NCI-H2029 treated with DMSO at 0.1 percent for 48 hours (cell line): ENCODE data around the gene HSBP1L1.
"Not testable (repeated sequence)": the region's sequence is repeated elsewhere in the genome, so short reads cannot be mapped to it uniquely, and the experiment has no call there.

Source experiments
- DNase-seq: peaks from one replicate; lab custom pipeline; 2025; lab: John Stamatoyannopoulos, UW

The HSBP1L1 gene

DNA sequence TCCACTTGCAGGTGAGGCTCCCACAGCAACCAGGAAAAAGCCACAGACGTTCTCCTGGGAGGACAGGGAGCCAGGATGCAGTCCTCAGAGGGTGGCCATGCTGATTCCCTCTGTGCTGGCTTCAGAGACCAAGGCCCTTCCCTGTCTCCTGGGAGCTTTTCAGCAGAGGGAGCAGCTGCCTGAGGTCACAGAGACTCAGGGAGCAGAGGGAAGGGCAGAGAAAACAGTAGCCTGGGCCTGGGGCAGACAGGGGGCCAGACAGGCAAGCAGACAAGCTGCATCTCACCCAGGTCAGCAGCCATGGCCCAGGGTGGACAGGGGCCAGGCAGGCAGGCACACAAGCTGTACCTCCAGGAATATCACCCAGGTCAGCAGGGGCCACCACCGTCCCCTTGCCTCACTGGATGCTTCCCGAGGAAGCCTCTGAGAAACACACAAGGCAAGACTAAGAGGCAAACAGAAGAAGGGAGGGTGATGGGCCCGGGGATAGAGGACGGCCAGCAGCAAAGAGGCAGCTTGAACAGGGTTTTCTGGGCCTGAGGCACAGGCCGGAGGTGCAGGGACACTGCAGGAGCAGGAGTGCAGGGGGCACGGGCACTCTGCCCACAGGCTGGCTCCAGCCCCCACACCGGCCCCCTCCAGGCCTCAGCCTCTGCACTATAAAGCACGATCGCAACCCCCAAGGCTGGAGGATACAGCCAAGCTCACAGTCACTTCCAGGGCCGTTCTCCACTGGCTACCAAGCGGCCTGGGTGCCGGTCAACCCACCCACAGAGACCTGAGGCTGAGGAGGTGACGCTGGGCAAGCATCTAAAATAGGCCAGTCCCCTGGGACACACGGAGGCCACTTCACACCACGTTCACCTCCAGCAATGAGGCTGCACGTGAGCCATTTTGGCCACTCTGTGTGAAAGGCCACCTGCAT is 19.1 kb upstream of the HSBP1L1 start:
- DNase-seq, result no peak

DNA sequence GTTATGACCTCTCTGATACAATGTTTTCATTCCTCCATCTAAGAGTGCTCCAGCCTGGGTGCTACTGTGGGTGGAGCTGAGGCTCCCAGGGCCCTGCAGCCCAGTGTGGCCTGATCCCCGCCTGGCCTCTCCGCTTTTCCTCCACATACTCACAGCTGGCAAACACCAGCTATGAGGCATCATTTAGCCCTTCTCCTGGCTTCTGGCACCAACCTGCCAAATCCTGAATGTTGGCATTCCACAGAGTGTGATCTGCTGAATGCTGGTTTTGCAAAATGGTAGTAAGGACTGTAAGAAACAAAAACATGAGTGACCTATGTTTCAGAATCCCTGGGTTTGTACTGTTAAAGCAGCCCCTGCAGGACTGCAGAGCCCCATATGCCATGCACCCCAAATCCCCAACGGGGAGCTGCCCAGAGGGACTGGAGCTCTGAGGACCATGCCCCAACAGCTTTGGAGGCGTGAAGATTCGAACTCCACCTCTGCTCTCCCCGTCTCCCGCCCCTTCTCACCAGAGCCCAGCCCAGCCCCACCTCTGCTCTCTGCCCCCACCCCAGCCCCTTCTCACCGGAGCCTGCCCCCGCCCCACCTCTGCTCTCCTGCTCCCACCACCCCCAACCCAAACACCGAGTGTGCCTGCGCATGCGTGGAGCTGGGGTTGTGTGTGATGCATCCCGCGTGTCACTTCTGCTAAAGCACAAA is 17.2 kb upstream of the HSBP1L1 start:
- DNase-seq, result no peak

DNA sequence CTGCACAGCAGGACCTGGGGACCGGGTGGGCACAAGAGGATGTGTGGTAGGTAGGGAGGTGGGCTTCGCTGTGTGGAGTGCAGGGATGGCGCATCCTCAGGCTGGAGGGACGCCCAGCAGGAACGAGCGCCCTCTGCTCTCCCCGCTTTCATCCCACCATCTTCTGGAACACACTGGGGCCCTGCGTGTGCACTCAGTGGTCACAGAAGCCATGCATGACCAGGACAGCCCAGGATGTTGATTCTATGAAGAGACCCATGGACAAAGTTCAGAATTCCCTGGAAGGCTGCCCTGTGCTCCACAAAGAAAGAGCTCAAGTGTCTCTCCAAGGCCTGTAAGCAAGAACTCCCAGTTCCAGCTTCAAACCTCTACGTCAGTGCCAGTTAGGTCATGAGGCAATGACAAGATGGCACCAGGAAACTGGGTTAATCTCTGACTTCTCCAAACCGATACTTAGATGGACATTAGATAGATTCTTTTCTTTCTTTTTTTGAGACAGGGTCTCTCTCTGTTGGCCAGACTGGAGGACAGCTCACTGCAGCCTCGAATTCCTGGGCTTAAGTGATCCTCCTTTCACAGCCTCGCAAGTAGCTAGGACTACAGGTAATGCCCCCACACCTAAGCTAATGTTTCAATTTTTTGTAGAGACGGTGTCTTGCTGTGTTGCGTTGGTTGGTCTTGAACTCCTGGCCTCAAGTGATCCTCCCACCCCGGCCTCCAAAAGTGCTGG is 16.4 kb upstream of the HSBP1L1 start:
- DNase-seq, result no peak

DNA sequence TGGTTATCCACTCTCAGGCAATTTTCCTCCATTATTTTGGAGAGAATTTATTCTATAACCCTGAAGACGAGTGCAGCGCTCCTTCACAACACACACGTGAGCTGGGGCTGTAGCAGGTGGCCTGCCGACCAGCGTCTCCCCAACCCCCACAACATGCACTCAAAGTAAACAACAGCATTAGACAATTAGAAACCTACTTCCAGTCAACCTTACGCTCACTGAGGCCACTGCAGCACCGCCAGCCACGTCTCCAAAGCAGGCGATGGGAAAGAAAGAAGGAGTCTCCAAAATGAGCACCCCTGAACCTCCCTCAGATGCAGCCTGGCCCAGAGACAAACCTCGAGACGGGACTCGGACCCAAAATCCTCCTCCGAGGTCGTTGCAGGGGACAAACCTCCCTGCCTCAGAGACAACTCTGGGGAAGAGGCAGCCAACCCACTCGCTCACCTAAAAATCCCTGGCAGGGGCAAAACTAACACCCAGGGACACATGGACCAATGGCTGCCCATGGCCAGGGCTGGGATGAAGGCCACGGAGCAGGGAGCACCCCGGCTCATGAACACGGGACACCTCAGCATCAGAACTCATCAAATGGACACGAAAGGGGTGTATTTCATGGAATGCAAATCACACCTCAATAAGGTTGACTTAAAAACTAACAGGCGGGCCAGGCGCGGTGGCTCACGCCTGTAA is 15.6 kb upstream of the HSBP1L1 start:
- DNase-seq, result no peak

DNA sequence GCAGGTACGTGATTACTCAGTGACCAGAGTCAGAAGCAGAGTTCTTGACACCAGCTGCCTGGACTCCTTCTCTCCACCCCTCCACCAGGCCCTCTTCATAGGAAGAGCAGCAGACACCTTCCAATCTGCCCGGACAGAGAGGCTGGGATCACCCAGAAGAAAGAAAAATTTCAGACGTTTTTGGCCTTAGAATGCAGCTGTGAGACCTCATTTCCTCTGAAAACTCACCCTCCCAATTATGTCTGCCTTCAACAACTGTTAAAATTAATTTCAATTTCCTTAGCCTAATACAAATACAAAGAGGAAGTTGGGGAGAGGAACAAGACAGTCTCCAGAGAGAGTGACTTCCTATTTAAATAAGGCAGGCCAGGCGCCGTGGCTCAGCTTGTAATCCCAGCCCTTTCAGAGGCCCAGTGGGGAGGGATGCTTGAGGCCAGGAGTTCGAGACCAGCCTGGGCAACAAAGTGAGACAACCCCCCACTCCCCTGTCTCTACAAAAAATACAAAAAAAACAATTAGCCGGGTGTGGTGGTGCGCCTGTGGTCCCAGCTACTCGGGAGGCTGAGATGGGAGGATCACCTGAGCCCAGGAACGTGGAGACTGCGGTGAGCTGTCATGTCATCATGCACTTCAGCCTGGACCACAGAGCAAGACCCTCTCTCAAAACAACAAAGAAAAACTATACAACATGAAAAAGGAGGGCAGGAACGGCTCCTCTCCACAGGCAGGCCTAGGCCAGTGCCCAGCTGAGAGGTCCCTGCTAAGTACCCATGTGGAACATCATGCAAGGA is 14.6 kb upstream of the HSBP1L1 start:
- no peak for DNase-seq

DNA sequence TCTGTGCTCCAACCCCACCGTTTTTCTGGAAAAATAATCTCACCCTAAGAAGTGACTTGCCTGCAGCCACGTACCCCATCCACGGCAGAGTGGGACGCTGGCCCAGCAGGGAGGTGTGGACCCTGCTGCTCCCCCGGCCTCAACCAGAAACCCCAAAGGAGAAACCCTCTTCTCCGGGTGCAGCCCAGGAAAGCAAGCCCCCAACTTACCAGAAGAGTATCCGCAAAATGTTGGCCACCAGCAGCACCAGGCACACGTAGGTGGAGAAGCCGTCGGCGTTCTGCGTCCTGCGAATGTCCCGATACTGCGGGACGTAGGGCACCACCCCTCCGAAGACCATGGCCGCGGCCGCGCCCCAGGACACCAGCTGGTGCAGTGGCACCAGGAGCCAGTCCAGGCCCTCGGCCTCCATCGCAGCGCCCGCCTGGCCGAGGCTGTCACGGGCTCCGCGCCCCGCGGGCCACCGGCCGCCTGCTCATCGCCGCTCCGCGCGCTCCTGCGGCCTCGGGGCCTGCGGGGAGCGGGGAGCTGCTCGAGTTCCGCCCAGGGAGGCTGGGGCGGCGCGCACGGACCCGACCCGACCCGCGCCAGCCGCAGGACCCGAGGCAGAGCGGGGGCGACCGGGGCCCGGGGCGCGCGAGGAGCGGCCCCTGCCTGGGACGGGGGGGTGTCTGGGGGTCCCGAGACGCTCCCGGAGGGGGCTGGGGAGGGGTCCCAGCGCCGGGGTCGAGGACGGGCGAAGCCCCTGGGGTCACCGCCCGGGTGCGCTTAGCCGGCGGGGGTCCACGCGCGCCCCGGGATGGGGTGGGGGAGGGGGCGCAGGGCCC is 13.7 kb upstream of the HSBP1L1 start:
- no peak for DNase-seq

DNA sequence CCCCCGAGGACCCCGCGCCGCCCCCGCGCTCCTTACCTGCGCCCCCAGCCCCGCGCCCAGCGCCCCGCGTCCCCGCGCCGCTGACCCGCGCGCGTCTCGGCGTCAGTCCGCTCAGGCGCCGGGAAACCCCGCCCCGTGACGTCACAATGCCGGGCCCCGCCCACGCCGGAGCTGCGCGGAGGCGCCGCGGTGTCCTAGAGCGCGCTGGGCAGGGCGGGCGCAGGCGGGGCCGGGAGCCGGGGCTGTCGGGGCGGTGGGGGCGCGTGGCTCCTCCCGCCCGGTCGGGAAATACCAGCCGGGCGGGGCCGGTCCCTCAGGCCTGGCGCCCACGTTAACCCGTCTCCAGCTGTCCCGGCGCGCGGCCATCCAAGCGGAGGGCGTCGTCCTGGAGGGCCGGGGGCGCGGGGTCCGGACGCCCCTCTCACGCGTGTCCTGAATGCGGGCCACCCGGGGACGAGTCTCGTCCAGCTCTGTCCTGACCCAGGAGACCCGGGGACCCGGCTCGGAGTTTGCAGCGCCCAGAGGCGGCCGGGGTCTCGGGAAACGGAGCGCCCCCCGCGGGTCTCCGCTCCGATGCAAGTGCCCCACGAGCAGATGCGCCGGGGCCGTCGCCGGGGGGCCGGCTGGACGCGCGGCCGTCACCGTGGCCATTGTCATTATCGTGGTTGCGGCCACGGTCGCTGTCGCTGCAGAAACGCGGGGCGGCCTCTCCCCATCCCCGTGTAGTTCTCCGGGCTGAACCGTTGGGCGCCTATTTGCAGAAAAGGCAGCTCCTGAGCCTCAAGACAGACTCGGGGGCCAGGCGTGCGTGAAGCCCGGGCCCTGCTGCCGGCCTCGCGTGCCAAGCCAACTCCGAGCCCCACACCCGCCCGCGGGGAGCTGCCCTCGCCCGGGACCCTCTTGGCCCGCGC is 12.6 kb upstream of the HSBP1L1 start, which contains the start of gene SLC66A2:
Gene SLC66A2, minus strand, starts transcription at position 109 of the 911 bp plus-strand sequence. CDS start 727 bp downstream, outside the sequence.
- DNase-seq, result no peak

DNA sequence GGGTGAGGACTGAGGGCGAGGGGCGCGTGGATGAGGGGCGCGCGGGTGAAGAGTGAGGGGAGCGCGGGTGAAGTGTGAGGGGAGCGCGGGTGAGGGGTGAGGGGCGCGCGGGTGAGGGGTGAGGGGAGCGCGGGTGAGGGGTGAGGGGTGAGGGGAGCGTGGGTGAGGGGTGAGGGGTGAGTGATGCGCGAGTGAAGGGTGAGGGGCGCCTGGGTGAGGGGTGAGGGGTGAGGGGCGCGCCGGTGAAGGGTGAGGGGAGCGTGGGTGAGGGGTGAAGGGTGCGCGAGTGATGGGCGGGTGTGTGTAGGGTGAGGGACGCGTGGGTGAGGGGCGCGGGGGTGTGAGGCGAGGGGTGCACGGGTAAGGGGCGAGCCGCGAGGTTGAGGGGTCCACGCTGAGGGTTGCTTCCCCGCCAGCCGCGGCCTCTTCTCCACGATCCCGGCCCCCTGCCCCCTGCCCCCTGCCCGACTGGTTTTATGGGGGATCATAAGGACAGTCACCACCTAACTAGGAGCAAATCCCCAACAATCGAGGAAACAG is 11.9 kb upstream of the HSBP1L1 start:
- DNase-seq, result no peak

DNA sequence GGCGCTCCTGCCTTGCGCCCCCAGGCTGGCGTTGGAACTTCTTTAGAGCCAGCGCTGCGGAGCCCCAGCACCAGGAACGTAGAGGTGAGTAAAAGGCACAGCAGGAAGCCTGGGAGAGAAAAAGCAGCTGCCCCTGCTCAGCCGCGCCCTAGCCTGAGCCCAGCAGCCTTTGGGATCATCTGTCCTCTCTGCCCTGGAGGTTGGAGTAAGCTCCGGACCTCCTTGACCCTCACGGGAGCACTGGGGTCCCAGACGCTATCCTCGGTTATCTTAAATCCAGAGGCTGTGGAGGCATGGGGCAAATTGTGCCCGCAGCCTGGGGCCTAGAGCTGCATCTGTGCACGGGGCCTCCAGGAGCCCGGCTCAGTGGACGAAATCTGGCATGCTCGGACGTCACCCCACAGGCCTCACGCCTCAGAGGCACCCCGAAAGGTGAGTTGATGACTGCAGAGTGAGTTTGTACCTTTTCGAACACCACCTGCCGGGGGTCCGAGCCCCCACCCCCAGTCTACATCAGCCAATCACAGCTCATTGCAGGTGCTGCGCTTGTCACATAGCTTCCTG is 11.4 kb upstream of the HSBP1L1 start:
- no peak for DNase-seq

DNA sequence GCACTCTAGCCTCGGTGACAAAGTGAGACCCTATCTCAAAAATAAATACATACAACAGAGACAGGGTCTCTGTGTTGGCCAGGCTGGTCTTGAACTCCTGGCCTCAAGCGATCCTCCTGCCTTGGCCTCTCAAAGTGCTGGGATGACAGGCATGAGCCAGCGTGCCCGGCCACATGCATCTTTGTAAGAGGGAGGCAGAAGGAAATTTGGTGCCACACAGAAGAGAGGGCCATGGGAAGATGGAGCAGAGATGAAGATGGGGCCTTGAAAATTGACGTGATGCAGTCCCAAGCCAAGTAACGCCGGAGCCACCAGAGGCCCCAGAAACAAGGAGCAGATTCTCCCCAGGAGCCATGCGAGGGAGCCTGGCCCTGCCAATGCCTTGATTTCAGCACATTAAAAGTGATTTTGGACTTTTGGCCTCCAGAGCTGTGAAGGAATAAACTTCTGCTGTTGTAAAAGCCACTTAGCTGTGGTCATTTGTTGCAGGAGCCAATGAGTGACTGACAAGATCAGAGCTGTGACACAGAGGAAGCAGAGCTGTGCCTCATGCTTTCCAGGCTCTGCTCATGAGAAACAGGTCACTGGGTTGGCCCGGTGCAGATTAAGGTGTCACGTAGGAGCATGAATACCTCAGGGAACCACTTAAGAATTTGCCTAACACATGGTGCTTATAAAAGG is 10.3 kb upstream of the HSBP1L1 start:
- no peak for DNase-seq

DNA sequence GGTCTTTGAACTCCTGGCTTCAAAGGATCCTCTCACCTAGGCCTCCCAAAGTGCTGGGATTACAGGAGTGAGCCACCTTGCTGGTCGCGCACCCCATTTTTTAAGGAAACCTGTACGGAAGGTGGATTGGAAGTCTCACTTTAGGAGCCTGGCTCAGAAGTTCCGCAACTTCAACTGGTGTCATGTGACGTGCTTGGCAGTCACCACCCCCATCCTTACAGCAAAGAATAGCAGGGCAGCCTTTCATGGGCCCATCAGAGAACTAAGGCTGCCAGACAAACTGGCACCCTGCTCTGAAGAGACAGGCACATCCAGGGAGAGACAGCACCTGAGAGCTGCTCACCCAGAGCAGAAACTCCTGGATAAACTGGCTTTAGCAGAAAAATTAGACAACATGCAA is 9.7 kb upstream of the HSBP1L1 start:
- DNase-seq, result no peak

DNA sequence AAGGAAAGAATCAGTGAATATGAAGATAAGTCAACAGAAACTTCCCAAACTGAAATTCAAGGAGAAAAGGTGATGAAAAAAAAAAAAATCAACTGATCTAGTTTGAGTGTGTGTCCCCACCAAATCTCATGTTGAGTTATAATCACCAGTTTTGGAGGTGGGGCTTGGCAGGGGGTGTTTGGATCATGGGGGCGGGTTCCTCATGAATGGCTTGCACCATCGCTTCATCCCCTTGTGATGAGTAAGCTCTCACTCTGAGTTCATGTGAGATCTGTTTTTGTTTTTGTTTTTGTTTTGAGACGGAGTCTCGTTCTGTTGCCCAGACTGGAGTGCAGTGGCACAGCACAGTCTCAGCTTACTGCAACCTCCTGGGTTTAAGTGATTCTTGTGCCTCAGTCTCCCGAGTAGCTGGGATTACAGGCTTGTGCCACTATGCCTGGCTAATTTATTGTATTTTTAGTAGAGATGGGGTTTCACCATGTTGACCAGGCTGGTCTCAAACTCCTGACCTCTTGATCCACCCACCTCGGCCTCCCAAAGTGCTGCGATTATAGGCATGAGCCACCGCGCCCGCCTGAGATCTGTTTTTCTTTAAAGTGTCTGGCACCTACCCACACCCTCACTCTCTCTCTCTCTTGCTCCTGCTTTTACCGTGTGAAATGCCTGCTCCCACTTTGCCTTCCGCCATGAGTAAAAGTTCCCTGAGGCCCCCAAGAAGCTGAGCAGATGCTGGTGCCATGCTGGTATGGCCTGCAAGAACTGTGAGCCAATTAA is 9.0 kb upstream of the HSBP1L1 start:
- no peak for DNase-seq

DNA sequence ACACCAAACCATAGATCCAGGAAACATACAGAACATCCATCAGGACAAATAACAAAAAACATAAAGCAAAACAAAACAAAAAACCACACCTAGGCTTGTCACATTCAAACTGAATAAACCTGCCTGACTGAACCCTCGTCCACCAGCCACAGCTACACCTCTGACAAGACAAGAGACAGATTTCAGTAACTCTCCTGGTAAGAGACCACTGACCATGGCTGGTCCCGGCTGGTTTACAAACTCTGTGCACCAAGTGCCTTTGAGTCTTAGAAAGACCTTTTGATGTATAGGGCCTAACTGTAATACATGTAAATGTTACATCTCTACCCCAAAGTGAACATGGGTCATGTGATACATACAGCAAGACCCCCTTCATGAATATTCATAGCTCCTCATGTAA is 8.2 kb upstream of the HSBP1L1 start:
- DNase-seq, result no peak

DNA sequence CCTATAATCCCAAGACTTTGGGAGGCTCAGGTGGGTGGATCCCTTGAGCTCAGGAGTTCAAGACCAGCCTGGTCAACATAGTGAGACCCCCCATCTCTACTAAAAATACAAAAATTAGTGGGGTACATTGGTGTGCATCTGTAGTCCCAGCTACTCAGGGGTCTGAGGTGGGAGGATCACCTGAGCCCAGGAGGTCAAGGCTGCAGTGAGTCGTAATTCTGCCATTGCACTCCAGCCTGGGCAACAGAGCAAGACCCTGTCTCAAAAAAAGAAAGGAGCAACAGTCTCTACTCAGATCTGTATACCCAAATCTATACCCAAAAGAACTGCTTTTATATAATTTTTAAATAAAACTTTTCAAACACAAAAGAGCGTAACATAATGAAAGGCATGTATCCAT is 5.5 kb upstream of the HSBP1L1 start:
- no peak for DNase-seq

DNA sequence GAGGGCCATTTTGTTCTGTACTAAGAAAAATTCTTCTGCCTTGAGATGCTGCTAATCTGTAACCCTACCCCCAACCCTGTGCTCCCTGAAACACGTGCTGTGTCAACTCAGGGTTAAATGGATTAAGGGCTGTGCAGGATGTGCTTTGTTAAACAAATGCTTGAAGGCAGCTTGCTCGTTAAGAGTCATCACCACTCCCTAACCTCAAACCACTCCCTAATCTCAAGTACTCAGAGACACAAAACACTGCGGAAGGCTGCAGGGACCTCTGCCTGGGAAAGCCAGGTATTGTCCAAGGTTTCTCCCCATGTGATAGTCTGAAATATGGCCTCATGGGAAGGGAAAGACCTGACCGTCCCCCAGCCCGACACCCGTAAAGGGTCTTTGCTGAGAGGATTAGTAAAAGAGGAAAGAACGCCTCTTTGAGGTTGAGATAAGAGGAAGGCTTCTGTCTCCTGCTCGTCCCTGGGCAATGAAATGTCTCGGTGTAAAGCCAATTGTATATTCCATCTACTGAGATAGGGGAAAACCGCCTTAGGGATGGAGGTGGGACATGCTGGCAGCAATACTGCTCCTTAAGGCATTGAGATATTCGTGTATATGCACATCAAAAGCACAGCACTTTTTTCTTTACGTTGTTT is 4.2 kb upstream of the HSBP1L1 start:
- not testable (repeated sequence) for DNase-seq

DNA sequence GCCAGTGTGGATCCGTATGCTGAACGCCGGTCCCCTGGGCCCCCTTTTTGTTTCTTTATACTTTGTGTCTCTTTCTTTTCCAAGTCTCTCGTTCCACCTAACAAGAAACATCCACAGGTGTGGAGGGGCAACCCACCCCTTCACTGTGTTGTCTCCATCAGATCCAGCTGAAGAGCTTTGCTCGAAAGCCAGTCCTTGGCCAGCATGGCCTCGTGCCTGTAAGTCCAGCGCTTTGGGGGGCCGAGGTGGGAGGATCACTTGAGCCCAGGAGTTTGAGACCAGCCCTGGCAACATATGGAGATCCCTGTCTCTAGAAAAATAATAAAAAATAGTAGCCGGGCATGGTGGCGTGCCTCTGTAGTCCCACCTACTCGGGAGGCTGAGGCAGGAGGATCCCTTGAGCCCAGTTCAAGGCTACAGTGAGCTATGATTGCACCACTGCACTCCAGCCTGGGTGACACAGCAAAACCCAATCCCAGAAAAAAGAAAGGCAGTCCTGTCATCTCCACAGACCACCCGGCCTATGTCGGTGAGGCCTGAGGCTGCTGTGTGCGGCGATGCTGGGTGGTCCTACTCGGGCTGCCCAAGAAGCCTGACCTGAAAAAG is 3.4 kb upstream of the HSBP1L1 start:
- DNase-seq, result no peak
